Activated effector memory CD4-positive, alpha-beta T cell treated with anti-CD3 and anti-CD28 coated beads, Interleukin-2, amount 50 U/mL, for 16 hours (primary cell): ENCODE data around the gene TLR10.
"Not testable (repeated sequence)": the region's sequence is repeated elsewhere in the genome, so short reads cannot be mapped to it uniquely, and the experiment has no call there.

ENCODE experiments used
- DNase-seq: peaks from one replicate; pipeline ENCODE4 v3.0.0-alpha.2; 2020

TLR10 gene

DNA sequence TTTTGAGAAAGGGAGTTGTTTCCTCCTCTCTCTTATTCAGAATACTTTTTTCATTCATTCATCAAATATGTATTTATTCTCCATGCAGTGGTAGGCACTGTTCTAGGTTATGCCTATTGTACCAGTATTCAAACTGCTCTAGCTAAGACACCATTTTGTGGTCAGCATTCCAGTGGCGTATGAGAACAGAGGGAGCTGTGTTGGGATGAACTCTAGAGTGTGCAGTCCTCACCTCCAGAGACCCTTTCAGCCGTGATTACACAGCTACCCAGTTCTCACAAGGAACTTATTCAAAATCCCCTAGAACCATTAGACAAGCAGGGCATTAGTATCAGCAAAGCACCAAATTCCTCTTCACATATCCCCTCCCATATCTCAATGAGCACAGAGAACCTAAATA, 17.6 kb upstream of the TLR10 start:
- no peak for DNase-seq

DNA sequence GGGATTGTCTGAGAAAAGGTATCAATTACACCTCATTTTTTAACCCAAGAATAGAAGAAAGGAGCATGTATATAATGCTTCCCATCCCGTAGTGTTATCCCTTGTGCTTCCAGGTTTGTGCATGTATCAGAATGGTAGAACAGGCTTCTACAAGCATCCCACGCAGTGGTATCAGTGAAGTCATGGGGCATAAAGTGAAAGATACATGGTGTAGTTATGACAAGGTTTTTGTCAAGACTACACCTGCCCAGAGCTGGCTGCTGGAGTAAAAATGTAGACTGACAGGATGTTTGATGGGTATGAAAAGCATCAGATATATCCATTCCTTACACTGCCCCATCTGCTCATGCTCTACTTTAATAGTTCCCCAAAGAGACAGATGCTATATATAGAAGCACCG, 12.3 kb upstream of the TLR10 start:
- no peak for DNase-seq

DNA sequence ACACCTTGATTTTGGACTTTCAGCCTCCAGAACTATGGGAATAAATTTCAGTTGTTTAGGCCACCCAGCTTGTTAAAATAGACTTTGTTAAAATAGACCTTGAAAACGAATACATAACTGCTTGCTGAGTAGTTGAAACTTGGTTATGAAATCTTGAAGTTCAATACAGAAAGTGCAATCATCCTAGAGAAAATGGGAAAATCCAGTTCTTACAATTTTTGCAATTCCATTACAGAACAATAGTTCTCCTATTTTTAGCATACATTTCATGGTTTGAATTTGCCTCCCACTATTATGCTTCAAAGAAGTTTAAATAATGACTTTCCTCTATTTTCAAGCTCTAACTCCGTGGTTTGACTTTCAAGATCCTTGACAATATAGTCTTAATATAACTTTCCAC, 11.3 kb upstream of the TLR10 start:
- DNase-seq = no peak

DNA sequence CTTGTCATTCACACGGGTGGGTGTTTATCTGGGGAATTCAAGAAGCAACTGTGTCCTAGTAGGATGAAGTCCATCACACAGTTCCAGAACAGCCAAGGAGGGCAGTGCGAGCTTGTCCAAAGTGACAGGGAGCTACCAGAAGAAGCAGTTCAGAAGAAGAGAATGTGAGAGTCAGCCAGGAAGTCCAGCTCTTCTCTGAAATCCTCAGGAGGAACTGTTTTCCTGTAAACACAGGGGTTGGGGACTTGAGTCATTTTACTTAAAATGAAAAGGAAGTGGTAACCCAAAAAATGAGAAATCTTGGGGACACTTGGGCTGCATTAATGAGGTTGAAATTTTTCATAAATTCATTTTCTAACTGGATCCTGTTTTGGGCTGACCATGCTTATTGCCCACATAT, 8.2 kb upstream of the TLR10 start:
- DNase-seq = no peak

DNA sequence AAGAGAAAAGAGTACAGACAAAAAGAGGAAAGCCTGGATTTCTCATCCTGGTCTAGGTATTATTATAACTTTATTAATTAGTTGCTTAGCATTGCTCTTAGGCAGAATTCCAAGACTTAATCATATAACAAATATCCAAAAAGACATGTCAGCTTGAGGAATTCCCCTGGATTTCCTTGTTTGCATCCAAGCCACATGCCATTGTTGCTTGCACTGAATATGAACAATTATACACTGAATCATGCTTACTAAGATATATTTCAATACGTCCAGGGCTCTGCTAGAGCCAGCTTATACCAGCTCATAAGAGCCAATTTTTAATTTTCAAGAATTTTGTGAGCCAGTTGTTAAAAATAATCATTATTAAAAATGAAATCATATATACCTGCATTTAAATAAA, 5.5 kb upstream of the TLR10 start:
- DNase-seq = no peak

DNA sequence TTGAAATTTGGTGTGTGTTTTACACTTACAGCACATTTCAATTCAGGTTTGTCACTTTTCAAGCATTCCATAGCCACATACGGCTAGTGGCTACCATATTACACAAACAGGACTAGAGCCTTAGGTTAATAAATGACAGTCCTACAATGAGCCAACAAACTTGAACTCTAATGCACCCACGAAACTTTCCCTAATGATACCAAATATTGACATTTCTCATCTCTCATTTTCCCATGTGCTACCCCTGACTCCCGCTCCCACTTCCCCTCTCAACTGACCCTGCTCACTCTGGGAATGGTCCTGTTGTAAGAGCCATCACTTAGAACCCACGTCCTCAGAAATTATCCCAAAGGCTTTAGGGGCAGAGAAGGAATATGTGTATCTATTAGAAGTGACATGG, 4.9 kb upstream of the TLR10 start:
- DNase-seq = no peak

DNA sequence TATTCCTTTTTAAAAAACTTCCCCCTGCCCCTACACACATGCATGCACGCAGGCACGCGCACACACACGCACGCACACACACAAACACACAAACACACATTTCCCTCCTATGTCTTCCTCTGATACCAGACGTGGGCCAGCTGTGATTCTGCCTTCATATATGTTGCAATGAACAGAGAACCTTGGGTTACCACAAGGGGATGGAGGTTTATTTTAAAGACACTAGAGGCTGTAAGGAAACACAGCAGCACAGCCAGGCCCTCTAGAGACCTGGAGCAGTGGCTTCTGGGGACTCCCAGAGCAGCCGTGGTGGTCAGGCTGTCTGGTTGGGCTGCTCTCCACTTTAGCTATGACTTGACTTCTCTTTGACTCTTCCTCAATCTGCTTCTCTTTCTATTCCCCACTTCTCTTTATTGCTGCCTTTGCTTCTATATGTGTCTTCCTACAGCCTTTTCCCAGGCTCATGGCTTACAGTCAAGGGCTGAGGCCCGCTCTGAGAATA, 3.2 kb upstream of the TLR10 start:
- DNase-seq = no peak

DNA sequence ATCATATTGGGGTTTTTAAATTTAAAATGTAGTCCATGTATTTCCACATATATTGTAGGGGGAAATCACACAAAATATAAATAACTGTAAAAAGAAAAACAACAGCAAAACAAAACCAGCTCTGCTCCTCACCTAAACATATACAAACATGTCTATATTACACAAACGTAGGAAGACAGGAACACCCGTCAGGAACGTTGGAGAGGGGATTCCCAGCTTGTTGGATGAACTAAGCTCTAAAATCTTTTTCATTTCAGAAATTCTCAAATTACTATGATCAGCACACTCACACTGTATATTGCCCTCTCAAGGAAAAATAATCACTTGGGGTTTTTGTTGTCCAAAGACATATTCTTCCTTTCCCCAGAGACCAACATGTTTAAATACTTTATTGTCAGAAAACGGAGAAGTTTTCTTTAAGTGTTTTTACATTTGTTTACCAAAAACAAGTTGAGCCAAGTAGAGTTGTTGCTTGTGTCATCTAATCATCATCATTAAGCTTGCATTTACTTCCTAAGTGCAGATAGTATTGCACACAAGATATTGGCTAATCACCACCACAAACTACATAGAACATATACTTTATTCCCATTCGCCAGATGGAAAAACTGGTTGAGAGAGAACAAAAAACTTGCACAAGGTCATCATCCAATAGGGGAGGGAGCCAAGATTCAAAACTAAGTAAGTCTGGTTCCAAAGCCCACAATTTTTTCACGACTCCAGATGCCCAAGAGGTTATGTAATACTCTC, 2.4 kb upstream of the TLR10 start:
- DNase-seq = no peak

DNA sequence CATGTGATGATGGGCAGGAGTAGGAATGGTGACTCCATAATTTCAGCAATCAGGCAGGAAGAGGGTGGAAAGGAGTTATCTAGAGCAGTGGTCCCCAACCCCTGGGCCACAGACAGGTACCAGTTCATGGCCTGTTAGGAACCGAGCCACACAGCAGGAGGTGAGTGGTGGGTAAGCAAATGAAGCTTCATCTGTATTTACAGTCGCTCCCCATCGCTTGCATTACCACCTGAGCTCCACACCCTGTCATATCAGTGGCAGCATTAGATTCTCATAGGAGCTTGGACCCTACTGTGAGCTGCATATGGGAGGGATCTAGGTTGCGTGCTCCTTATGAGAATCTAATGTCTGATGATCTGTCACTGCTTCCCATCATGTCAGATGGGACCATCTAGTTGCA, 1.4 kb upstream of the TLR10 start:
- DNase-seq = no peak

DNA sequence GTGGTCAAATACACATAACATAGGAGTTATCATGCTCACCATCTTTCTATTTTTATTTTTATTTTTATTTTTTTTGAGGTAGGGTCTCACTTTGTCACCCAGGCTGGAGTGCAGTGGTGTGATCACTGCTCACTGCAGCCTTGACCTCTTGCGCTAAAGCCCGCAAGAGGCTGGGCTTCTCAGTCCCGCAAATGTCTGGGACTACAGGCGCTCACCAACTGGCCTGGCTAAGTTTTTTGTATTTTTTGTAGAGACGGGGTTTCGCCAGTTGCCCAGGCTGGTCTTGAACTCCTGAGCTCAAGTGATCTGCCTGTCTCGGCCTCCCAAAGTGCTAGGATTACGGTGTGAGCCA, 295 bp upstream of the TLR10 start:
- no peak for DNase-seq

DNA sequence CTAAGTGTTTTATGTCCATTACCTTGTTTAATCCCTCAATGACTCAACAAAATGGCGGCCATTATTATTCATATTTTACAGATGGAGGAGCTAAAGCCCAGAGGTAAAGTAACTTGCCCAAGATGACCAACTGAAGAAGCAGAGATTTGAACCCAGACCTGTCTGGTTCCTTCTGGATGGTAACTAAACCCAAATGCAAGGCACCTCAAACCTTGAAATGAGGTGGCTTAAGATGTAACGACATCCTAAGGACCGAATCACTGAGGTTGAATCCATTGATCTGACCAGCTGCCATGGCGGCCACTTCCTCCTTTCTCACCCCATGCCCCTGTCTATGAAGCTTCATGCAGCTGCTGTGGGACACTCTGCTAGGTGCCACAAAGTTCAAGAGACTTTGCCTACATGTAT, 932 bp downstream of the TLR10 start:
- no peak for DNase-seq

DNA sequence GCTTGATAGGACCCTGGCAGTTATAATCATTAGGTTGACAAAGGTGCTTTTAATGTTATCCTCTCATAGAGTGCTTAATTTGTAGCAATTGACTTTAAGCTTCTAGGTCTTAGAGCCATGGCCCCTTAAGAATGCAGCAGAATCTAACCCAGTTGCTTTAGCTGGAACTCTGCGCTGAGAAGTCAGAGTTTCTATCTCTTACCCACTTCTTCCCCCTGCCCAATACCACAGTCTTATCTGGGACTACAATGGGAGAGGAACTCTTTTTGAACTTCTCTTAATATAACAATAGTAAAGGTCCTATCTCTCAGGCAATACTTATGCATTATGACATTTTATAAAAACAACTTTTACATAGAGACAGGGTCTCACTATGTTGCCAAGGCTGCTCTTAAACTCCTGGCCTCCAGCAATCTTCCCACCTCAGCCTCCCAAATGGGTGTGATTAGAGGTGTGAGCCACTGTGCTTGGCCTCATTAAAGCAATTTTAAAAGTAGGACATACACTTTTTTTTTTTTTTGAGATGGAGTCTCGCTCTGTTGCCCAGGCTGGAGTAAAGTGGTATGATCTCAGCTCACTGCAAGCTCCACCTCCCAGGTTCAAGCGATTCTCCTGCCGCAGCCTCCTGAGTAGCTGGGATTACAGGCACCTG, 1.8 kb downstream of the TLR10 start:
- DNase-seq = no peak

DNA sequence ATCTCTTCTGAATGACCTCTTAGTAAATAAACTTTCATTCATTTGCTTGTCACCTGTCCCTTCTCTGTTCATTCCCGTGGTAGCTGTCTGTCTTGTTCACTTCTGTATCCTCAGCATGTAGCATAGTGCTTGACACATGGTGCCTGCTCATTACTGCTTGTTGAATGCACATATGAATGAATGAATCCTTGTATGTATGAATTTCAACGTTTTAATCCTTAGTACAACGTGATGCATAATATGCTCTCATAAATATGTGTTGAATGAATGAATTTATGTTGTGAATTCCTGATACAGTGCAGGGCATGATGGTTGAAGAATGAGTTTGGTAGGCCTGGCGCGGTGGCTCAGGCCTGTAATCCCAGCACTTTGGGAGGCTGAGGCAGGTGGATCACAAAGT, 3.0 kb downstream of the TLR10 start:
- DNase-seq = no peak

DNA sequence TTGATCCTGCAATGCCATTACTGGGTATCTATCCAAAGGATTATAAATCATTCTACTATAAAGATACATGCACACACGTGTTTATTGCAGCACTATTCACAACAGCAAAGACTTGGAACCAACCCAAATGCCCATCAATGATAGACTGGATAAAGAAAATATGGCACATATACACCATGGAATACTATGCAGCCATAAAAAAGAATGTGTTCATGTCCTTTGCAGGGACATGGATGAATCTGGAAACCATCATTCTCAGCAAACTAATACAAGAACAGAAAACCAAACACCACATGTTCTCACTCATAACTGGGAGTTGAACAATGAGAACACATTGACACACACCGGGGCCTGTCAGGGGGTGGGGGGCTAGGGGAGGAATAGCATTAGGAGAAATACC, 4.9 kb downstream of the TLR10 start:
- DNase-seq = not testable (repeated sequence)

DNA sequence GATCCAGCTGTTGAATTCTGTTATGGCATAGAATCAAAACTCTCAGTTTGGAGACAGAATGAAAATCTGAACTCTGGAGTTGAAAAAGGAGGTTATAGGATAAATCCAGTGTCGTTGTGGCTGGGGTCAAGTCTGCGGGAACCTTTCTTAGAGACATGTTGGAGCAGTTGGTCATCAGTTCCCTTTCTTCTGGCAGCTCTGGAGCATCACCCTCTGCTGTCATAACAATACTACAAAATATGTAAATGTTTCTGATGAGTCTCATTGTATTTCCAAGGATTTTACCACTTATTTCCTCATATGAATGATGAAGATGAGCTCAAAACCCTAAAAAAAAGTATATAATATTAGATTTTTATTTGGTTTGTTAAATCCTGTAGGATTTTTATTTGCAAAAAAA, 7.5 kb downstream of the TLR10 start:
- no peak for DNase-seq

DNA sequence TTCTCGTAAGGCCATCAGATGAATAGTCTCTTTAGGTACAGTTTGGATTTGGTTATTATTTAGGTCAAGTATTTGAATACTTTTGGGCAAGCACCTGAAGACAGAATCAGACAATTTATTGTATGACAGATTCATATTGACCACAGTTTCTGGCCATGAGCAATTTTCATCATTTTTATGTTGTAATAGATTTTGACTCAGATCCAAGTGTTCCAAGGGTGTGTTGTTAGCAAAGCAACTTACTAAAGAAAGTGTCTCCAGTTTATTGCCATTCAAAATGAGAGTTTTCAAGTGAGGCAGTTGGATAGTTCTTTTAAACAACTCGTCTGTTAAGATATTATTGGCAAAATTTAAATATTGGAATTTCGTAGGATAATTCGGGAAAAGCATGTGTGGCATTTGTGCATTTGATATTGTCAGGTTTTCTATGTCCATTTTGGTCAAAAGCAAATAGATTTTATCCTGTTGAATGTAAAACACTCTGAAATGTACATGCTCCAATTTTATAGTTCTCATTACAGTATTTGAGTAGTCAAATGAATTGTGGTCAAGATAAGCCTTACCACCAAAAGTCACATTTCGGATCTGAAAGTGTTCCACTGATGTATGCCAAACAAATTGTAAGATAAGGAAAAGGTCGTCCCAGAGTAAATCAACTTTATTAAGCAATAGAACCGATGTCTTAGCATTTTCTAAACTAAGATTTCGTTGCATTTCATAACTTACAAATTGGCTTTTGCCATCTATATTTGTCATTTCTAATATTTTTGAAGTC, 8.4 kb downstream of the TLR10 start:
- DNase-seq = no peak

DNA sequence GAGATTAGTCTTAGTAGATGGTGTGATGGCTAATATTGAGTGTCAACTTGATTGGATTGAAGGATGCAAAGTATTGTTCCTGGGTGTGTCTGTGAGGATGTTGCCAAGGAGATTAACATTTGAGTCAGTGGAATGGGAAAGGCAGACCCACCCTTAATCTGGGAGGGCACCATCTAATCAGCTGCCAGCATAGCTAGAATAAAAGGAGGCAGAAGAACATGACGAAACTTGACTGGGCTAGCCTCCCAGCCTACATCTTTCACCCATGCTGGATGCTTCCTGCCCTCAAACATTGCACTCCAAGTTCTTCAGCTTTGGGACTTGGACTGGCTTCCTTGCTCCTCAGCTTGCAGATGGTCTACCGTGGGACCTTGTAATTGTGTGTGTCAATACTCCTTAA, 12.5 kb downstream of the TLR10 start:
- DNase-seq = not testable (repeated sequence)

DNA sequence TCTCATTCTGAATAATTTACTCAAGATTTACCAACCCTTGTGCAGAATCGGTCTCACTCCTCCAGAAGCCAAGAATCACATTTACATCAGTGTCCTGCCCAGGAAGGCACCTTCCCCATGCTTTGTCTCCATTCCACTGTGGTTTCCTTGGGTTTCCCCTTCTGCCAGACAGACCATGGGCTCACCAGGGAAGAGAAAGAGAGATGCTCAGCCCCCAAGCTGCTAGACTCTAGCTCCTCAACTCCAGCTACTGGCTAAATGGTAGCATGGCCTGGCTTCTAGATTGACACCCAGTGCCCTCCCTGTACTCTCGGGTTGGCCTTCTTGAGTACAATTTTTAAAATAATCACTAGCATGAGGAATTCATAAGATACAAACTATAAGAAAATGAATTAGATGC, 12.9 kb downstream of the TLR10 start:
- no peak for DNase-seq

DNA sequence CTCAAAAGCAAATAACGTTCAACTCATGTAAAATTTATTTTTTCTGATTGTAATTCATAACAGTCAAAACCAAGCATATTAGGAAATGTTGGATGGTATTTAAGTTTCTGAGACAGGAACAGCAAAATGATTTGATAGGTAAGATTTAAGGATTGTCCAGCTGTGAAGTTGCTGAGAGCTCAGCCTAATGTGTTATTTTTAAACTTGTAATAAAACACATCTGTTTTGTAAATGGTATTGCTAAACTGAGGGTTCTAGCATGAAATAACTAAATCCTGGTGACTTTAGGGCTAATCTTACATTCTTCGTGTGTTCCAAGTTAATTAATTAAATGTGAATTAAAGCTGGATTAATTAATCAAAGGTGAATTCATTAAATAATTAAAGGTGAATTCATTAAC, 13.3 kb downstream of the TLR10 start:
- DNase-seq = no peak

DNA sequence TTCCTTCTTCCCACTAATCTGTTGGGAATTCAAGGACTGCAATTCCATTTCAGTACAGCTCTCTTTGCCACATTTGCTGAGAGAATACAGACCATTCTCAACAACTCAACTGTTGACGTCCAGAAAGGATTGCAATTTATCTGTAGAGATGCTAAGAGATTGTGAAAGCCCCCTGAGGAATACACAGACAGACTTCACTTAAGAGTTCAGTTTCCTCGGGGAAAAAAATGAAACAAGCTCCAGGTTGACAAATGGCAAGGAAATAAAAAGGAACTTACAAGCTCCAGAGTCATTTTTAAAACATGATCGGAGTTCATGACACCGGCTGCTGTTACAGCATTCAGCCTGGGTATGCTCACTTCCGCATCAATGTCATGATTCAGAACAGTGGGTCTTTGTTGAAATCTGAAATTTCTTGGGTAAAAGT, 13.8 kb downstream of the TLR10 start:
- DNase-seq = no peak

DNA sequence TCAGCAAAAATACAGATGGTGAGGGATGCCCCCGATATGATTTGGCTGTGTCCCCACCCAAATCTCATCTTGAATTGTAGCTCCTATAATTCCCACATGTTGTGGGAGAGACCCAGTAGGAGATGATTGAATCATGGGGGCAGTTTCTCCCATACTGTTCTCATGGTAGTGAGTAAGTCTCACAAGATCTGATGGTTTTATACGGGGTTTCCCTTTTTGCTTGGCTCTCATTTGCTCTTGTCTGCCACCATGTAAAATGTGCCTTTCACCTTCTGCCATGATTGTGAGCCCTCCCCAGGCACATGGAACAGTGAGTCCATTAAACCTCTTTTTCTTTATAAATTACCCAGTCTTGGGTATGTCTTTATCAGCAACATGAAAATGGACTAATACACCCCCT, 15.8 kb downstream of the TLR10 start:
- DNase-seq = not testable (repeated sequence)

DNA sequence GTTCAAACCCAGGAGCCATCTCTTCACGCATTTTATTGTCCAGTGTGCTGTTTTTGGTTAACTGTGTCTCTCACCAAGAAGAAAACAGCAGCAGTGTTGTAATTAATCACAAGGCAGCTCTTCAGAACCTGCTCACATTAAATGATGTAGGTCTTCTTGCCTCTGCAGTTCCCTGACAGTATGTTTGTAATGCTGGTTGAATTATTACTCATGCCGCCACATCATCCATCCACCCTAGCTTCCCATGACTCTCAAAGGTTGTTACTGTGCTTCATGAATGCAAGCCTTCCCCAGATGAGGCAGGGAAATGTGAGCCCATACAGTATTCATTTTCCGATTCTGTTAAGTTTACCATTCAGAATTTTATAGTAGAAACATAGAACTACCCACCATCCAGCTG, 17.4 kb downstream of the TLR10 start:
- no peak for DNase-seq

DNA sequence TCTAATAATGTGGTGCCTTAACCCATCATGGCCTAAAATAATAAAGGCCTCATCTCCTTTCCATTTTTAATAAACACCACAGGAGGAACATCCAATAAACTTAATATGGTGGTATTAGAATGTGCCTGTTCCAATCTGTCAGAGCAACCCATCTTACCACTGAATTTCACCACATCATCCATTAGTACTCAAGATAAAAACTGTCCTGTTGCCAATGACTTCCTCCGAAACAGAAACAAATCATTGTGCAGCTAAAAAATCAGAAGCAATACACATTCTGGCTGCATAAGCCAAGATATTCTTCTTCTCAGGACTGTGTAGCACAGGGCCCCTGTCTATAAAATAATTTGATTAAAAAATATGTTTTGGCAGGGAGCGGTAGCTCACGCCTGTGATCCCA, 18.5 kb downstream of the TLR10 start:
- DNase-seq = no peak

DNA sequence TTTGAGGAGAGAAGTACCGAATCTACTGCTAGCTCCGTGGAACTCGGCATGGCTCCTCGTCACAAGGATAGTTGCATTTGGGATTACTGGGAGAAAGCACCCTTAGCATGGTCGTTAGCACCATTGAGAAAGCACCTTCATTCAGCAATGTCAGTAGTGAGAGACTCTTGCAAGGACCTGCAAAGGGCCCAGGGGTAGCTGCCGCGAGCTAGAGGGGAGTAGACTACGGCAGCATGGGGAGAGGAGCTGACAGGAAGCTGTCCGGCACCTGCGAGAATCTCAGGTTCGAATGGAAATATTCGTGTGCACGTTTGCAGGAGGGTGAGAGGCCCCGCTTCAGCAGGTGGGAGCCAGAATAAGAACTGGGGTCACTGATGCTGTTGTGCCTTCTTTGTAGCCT, 20.2 kb downstream of the TLR10 start:
- DNase-seq = no peak
